ENCODE measurements around the gene ZNF185. TPM values are rescaled to one million over a fixed set of nuclear protein-coding genes. Genes with fewer than 3 reads are reported as not detected.

The ZNF185 gene
- total and polyA plus RNA-seq, 2 of the 8 experiments (the other 6 are each of a cell fraction or from before 2014, with no cell fraction given): 15.6 to 20.1 TPM

- Histone ChIP-seq H2BK20ac (ENCODE audit: low read length) (no peak overlapping the region), H3K4me2 (ENCODE audit: insufficient read depth in 1 of 2, low read depth in 2 of 2, low read length in 2 of 2) (no peak overlapping the region), H3K9me3 (ENCODE audit: insufficient read depth in 2 of 2, low read depth in 1 of 2, low read length in 1 of 2) (no peaks in the 10 kb centered on the region), H3K4me1 (replicated peaks in 1 of 4; ENCODE audit: control insufficient read depth in 3 of 4, insufficient read depth in 4 of 4, low read length in 3 of 4) (peaks cover 0 to 3% (median 2%) of the 10 kb centered on the region in 4 experiments; a peak in 5 of 7 replicates), H2BK5ac (ENCODE audit: low read depth, low read length) (no peak overlapping the region), H3K18ac (ENCODE audit: extremely low read depth, low read length) (no peak overlapping the region), H3K4me3 (ENCODE audit: extremely low read depth in 1 of 4, insufficient read depth in 2 of 4, low read depth in 3 of 4, low read length in 4 of 4) (no peak overlapping the region), H4K20me1 (replicated peaks in 1 of 2; ENCODE audit: control insufficient read depth in 1 of 2, insufficient read depth in 2 of 2, low read length in 2 of 2) (peaks cover 0 to 2% of the 10 kb centered on the region in 2 experiments), H2AFZ (ENCODE audit: low read length) (no peak overlapping the region), H3K56ac (replicated peaks; ENCODE audit: insufficient read length, low read depth, low read length) (no peak overlapping the region), H2AK5ac (ENCODE audit: low read depth, low read length) (no peak overlapping the region), H3K14ac (ENCODE audit: insufficient read length) (no peak overlapping the region), H3K36me3 (ENCODE audit: control insufficient read depth in 2 of 4, insufficient read depth in 4 of 4, low read length in 3 of 4) (no peaks in the 10 kb centered on the region), H3K79me1 (ENCODE audit: low read depth, low read length) (no peaks in the 10 kb centered on the region), H2BK120ac (replicated peaks; ENCODE audit: low read depth, low read length) (no peak overlapping the region), H3K23me2 (ENCODE audit: low read depth, low read length) (peaks cover 3% of the 10 kb centered on the region; the same call in 1 of the 2 replicates), H3K9ac (replicated peaks in 1 of 4; ENCODE audit: extremely low read depth in 1 of 4, low read depth in 3 of 4, low read length in 3 of 4) (no peak overlapping the region), H4K91ac (replicated peaks; ENCODE audit: insufficient read length, low read length) (no peak overlapping the region), H3K4ac (replicated peaks; ENCODE audit: insufficient read length, low read depth, low read length) (no peak overlapping the region), H2BK12ac (ENCODE audit: low read depth, low read length) (no peak overlapping the region), H4K5ac (ENCODE audit: insufficient read length, low read depth, low read length) (no peak overlapping the region), H3K23ac (ENCODE audit: insufficient read length) (no peak overlapping the region), H3K79me2 (ENCODE audit: control insufficient read depth in 1 of 2, insufficient read depth in 2 of 2, low read length in 2 of 2) (no peaks in the 10 kb centered on the region), H2BK15ac (ENCODE audit: low read length) (no peak overlapping the region), H3K27me3 (replicated peaks in 1 of 4; ENCODE audit: control insufficient read depth in 3 of 4, extremely low read depth in 1 of 4, insufficient read depth in 3 of 4, low read length in 3 of 4) (no peaks in the 10 kb centered on the region), H3K27ac (ENCODE audit: low read depth, low read length) (no peak overlapping the region), H4K8ac (ENCODE audit: extremely low read depth, insufficient read depth, low read length) (no peak overlapping the region)
- FAIRE-seq (no peak), DNase-seq (ENCODE audit: low read depth in 1 of 2, low spot score in 2 of 2) (no peak)
- TF ChIP-seq CTCF (IDR thresholded peaks at IDR 0.05; ENCODE audit: control extremely low read depth in 1 of 3, insufficient read depth in 1 of 3, low read depth in 1 of 3, low read length in 3 of 3): peak in 2 of 3 experiments; percentile 1 to 16; a peak in 2 of 4 replicates
- TF ChIP-seq CREB1 (IDR thresholded peaks at IDR 0.05): no peak
- ChIA-PET POLR2A (ENCODE audit: partially characterized antibody) (interaction anchor here (2.5 kb wide), 1 partner anchor 13 kb away, joined by 9 read pairs; no protein-coding TSS in a partner anchor), CTCF (ENCODE audit: partially characterized antibody) (interaction anchor here (0.7 to 7.5 kb wide), 17 partner anchors 10 to 547 kb away, joined by 3 to 94 read pairs (median 5); partner anchors contain the start of gene ZNF185)
- 83% methylated on average over 6 of the region's 10 CpGs; no CpG with 5 or more reads in 1 of the 2 experiments for WGBS, 2 experiments (ENCODE audit: extremely low coverage in 1 of 2, insufficient coverage in 1 of 2, insufficient read length in 1 of 2, insufficient replicate concordance in 2 of 2, low coverage in 1 of 2, low lambda C conversion rate in 2 of 2, missing lambda C conversion rate in 1 of 2)
These were observed 15.5 kb downstream of the ZNF185 start for GRCh38 chrX:152913346-152913745.

All from H1 (cell line).